ENCODE data around the gene AATK.

DNA sequence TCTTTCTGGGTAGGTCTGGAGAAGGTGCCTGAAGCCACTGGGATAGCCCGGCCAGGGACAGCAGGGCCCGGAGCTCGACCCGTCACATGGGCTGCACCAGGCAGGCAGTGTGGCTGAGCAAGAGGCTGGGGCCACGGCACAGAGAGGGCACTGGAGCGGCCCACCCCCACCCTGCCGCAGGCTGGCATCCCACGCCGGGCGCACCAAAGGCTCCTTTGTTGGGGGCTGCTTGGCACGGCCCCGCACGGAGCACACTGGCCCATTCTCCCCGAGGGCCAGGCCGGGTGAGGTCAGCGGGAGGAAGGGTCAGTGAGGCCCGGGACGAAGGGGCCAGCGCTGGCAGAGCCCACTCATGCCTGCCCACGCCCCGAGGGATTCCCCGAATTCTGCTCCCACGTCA, 37.2 kb downstream of the AATK start:
- TF ChIP-seq CTCF (IDR thresholded peaks at IDR 0.05), result no peak
- no peak for TF ChIP-seq POLR2A (IDR thresholded peaks at IDR 0.05)
